B cell (primary cell): ENCODE measurements around the gene DSTYK. TPM values are rescaled to one million over a fixed set of nuclear protein-coding genes. Genes with fewer than 3 reads are reported as not detected.

Experiments
- ATAC-seq: fragments of 200-7000 bp; cut with Tn5 transposase; one replicate; pipeline ENCODE4 v1.10.0; 2021; ENCODE audit warnings: low read depth, mild to moderate bottlenecking, moderate number of reproducible peaks, moderate library complexity
- CTCF ChIA-PET: fragments of 350-600 bp; sonication (Branson Sonifier 250); formaldehyde crosslinking; loops from one replicate; lab custom pipeline; 2021; ENCODE audit warnings: antibody characterized with exemption, inconsistent platforms; lab: Charles Lee
- POLR2A ChIA-PET: fragments of 350-600 bp; sonication (Branson Sonifier 250); formaldehyde crosslinking; loops from one replicate; lab custom pipeline; 2021; ENCODE audit warnings: antibody characterized with exemption; lab: Charles Lee
- DNase-seq: peaks from one replicate; pipeline ENCODE4 v3.0.0; 2013
- H2AFZ ChIP-seq: 2 replicates; pipeline ENCODE4 v1.6.1; 2012; ENCODE audit warnings: mild to moderate bottlenecking, low read depth, low read length; ENCODE audit not compliant: insufficient read depth, poor library complexity, severe bottlenecking
- H3K27ac ChIP-seq, 2 donors: 1 replicate in 1 of 2; 2 replicates in 1 of 2; pipeline ENCODE4 v1.5.1; 2012 to 2013; ENCODE audit warnings: low read length in 2 of 2, mild to moderate bottlenecking in 2 of 2, moderate library complexity in 1 of 2
- H3K27me3 ChIP-seq, 4 experiments: fragments of 200-600 bp in 1 of 4; sonication (generic) in 1 of 4; replicated peaks in 1 of 4; 1 replicate in 2 of 4; 2 replicates in 2 of 4; pipeline versions ENCODE4 v1.6.1 to v1.7.0; 2013 to 2016; ENCODE audit warnings: low read length in 3 of 4, mild to moderate bottlenecking in 2 of 4, mixed read lengths in 1 of 4, moderate library complexity in 1 of 4; ENCODE audit not compliant: insufficient read depth in 4 of 4, control insufficient read depth in 3 of 4; ENCODE audit errors: control extremely low read depth in 1 of 4
- H3K36me3 ChIP-seq, 2 experiments: replicated peaks in 1 of 2; 1 replicate in 1 of 2; 2 replicates in 1 of 2; pipeline versions ENCODE4 v1.6.1 to v1.7.1; 2013; ENCODE audit warnings: low read length in 1 of 2; ENCODE audit not compliant: insufficient read depth in 2 of 2, control insufficient read depth in 1 of 2; ENCODE audit errors: control extremely low read depth in 1 of 2, extremely low read depth in 1 of 2
- H3K4me1 ChIP-seq, 2 donors: fragments of 200-600 bp in 1 of 2; sonication (generic) in 1 of 2; 1 replicate in 1 of 2; 2 replicates in 1 of 2; pipeline versions ENCODE4 v1.5.1 to v1.6.1; 2013 to 2017; ENCODE audit warnings: low read length in 2 of 2; ENCODE audit not compliant: control insufficient read depth in 2 of 2, insufficient read depth in 2 of 2
- H3K4me2 ChIP-seq: replicated peaks from 2 replicates; pipeline ENCODE3; 2012; ENCODE audit warnings: mild to moderate bottlenecking, low read depth, low read length; ENCODE audit not compliant: poor library complexity, severe bottlenecking
- H3K4me3 ChIP-seq, 5 experiments: fragments of 200-600 bp in 1 of 5; sonication (generic) in 1 of 5; 1 replicate in 3 of 5; 2 replicates in 2 of 5; pipeline versions ENCODE4 v1.5.1 to v1.7.0; 2011 to 2016; ENCODE audit warnings: low read length in 4 of 5, mild to moderate bottlenecking in 4 of 5, low read depth in 2 of 5, control low read depth in 1 of 5, moderate library complexity in 1 of 5; ENCODE audit not compliant: insufficient read depth in 1 of 5; ENCODE audit errors: control extremely low read depth in 1 of 5, extremely low read depth in 1 of 5
- H3K79me2 ChIP-seq: fragments of 200-600 bp; sonication (generic); one replicate; pipeline ENCODE4 v1.6.0; 2016; ENCODE audit warnings: low read length; ENCODE audit not compliant: control insufficient read depth, insufficient read depth
- H3K9ac ChIP-seq: fragments of 200-600 bp; sonication (generic); 2 replicates; pipeline ENCODE4 v1.6.1; 2017; ENCODE audit warnings: mild to moderate bottlenecking, low read length, moderate library complexity
- H3K9me3 ChIP-seq, 3 donors: one replicate each; pipeline versions ENCODE4 v1.6.1 to v1.7.1; 2013; ENCODE audit warnings: low read length in 2 of 3; ENCODE audit not compliant: control insufficient read depth in 2 of 3, insufficient read depth in 1 of 3; ENCODE audit errors: control extremely low read depth in 1 of 3
- H4K20me1 ChIP-seq: 2 replicates; pipeline ENCODE4 v1.6.0; 2012; ENCODE audit warnings: mild to moderate bottlenecking, low read length; ENCODE audit not compliant: insufficient read depth, control insufficient read depth, poor library complexity, severe bottlenecking
- H3K27ac Mint-ChIP-seq: one replicate; pipeline ENCODE4 v1.8.0; 2021; ENCODE audit warnings: mixed read lengths
- H3K27me3 Mint-ChIP-seq: one replicate; pipeline ENCODE4 v1.8.0; 2021; ENCODE audit warnings: mixed read lengths
- H3K4me1 Mint-ChIP-seq: one replicate; pipeline ENCODE4 v1.8.0; 2021; ENCODE audit warnings: mixed read lengths
- H3K4me3 Mint-ChIP-seq: one replicate; pipeline ENCODE4 v1.8.0; 2021; ENCODE audit warnings: mixed read lengths
- H3K9me3 Mint-ChIP-seq: one replicate; pipeline ENCODE4 v1.8.0; 2022; ENCODE audit warnings: mixed read lengths; ENCODE audit not compliant: insufficient read depth
- EZH2 ChIP-seq: IDR thresholded peaks from 2 replicates; pipeline ENCODE4 v1.6.1; 2012; ENCODE audit warnings: borderline replicate concordance, low read depth, mild to moderate bottlenecking, moderate library complexity, low read length; ENCODE audit not compliant: insufficient read depth, poor library complexity, severe bottlenecking
- WGBS: methylation state at CpG from one replicate; pipeline ENCODE4 v1.1.5; 2013; ENCODE audit warnings: missing lambda C conversion rate; ENCODE audit not compliant: insufficient coverage; 5-methylcytosine and 5-hydroxymethylcytosine counted together
- intact Hi-C: fragments of 100-400 bp; cut with micrococcal nuclease; formaldehyde crosslinking; loops from one replicate; pipeline ENCODE4 v1.10.0; 2022
- polyA plus RNA-seq: library from polyadenylated mRNA; depleted of rRNA; stranded (reverse); fragments of >200 nt; gene quantifications from 2 replicates; pipeline ENCODE4 v1.2.3, GENCODE V29; 2012
- total RNA-seq, 2 donors: library from RNA; stranded (reverse); fragments of 120-200 nt in 1 of 2; gene quantifications; 1 replicate in 1 of 2; 2 replicates in 1 of 2; pipeline versions ENCODE4 v1.2.3 to v1.2.4, GENCODE V29; 2013 to 2022
- TF ChIP-seq, protein P1 (sequence below): fragments of 200-600 bp; IDR thresholded peaks from one replicate; pipeline ENCODE4 v1.8.0; 2022; ENCODE audit warnings: antibody characterized with exemption, mild to moderate bottlenecking

DSTYK gene
- total and polyA plus RNA-seq, 2 donors (not counting 1 experiment from before 2014, with no cell fraction given), result 3.6 to 15.7 TPM

DNA sequence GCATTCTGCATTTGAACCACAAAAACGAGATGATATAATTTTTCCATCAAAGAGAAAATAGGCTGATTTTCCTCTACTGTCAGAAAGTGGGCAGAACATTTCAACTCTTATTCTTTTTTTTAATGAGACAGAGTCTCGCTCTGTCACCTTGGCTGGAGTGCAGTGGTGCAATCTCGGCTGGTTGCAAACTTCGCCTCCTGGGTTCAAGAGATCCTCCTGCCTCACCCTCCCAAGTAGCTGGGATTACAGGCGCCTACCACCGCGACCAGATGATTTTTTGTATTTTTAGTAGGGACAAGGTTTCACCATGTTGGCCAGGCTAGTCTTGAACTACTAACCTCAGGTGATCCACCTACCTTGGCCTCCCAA lies 11.6 kb downstream of the DSTYK start:
- no peak overlapping the region for H3K27ac ChIP-seq
- peaks cover 89% of the 10 kb centered on the region for H3K79me2 ChIP-seq
- intact Hi-C loops, result no loop called here
- H3K4me1 ChIP-seq, result no peaks in the 10 kb centered on the region
- no peaks in the 10 kb centered on the region for H3K9me3 Mint-ChIP-seq
- H3K4me3 Mint-ChIP-seq, result no peak overlapping the region
- H3K4me2 ChIP-seq, result no peak overlapping the region
- H4K20me1 ChIP-seq, result peaks cover 67% of the 10 kb centered on the region
- no peaks in the 10 kb centered on the region for H3K36me3 ChIP-seq
- H2AFZ ChIP-seq, result no peak overlapping the region
- no peaks in the 10 kb centered on the region for H3K27me3 ChIP-seq
- no peak overlapping the region for H3K9ac ChIP-seq
- no peaks in the 10 kb centered on the region for H3K9me3 ChIP-seq
- peaks cover 22% of the 10 kb centered on the region for H3K4me1 Mint-ChIP-seq
- 90% methylated on average over 4 of the region's 7 CpGs for WGBS
- H3K27me3 Mint-ChIP-seq, result no peaks in the 10 kb centered on the region
- ATAC-seq, result no peak
- H3K27ac Mint-ChIP-seq, result no peak overlapping the region
- DNase-seq, result no peak
- ChIA-PET POLR2A (no interaction called here), CTCF (interaction anchor here (0.8 to 1.9 kb wide), 5 partner anchors 30 to 73 kb away, joined by 3 to 7 read pairs (median 3); no protein-coding TSS in a partner anchor)
- TF ChIP-seq EZH2, result no peak
- no peak overlapping the region for H3K4me3 ChIP-seq

DNA sequence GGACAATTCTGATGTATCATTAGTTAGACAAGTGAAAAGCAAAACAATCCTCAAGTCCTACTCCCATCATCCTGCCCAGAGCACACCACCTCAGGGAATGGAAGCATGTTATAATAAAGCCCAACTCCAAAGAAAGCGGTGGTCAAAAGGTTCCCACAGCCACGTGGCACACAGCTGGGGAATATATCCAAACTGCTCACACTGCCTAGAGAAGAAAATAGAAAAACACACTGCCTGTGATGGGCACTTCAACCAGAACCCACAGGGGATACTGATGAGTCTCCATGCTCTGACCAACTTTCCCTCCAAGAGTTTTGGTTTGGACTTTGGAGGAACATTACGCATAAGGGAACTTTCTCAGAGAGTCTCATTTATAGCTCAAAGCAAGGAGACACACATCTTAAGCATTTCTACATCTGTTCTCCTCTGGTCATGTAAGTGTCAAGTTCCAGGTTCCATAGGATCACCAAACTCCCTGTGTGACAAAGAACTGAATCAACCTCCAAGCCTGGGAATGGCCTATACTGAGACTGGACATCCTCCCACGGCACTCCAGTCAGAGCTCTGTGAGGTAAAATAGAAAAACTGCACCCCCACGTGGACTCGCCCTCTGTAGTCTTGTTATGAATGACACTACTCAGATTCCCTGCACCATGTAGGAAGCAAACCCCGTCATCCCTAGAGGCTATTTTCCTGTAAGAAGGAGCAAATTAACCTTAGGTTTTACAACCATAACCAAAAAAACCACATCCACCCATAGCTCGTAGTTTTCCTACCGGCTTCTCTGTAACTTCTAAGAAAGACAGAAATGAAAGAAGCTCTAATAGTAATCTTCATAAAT lies 12.2 kb downstream of the DSTYK start:
- no peak overlapping the region for H3K4me3 Mint-ChIP-seq
- no peak for ATAC-seq

More for the DNA sequence above, 12.2 kb downstream of the DSTYK start:
- peaks cover 66% of the 10 kb centered on the region for H4K20me1 ChIP-seq
- Mint-ChIP-seq H3K27ac (no peak overlapping the region), H3K27me3 (no peaks in the 10 kb centered on the region), H3K4me1 (peaks cover 21% of the 10 kb centered on the region), H3K9me3 (no peaks in the 10 kb centered on the region)
- intact Hi-C loops, result no loop called here
- H3K4me2 ChIP-seq, result no peak overlapping the region
- no peak overlapping the region for H3K27ac ChIP-seq
- no peaks in the 10 kb centered on the region for H3K9me3 ChIP-seq
- H3K4me1 ChIP-seq, result no peaks in the 10 kb centered on the region
- H3K36me3 ChIP-seq, result no peaks in the 10 kb centered on the region
- no peaks in the 10 kb centered on the region for H3K27me3 ChIP-seq
- H3K9ac ChIP-seq, result no peak overlapping the region
- no peak overlapping the region for H2AFZ ChIP-seq
- CTCF ChIA-PET, result interaction anchor here (0.8 to 1.9 kb wide), 5 partner anchors 31 to 74 kb away, joined by 3 to 7 read pairs (median 3); no protein-coding TSS in a partner anchor
- no peak for DNase-seq
- TF ChIP-seq, protein P1, sequence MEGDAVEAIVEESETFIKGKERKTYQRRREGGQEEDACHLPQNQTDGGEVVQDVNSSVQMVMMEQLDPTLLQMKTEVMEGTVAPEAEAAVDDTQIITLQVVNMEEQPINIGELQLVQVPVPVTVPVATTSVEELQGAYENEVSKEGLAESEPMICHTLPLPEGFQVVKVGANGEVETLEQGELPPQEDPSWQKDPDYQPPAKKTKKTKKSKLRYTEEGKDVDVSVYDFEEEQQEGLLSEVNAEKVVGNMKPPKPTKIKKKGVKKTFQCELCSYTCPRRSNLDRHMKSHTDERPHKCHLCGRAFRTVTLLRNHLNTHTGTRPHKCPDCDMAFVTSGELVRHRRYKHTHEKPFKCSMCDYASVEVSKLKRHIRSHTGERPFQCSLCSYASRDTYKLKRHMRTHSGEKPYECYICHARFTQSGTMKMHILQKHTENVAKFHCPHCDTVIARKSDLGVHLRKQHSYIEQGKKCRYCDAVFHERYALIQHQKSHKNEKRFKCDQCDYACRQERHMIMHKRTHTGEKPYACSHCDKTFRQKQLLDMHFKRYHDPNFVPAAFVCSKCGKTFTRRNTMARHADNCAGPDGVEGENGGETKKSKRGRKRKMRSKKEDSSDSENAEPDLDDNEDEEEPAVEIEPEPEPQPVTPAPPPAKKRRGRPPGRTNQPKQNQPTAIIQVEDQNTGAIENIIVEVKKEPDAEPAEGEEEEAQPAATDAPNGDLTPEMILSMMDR, result no peak
- no peak for TF ChIP-seq EZH2
- 40% methylated on average over 1 of the region's 9 CpGs for WGBS
- peaks cover 90% of the 10 kb centered on the region for H3K79me2 ChIP-seq
- H3K4me3 ChIP-seq, result no peak overlapping the region
- POLR2A ChIA-PET, result no interaction called here
